K562 (cell line): ENCODE measurements around the gene HMGA1. TPM values are rescaled to one million over a fixed set of nuclear protein-coding genes. Genes with fewer than 3 reads are reported as not detected.
"Not testable (repeated sequence)": the region's sequence is repeated elsewhere in the genome, so short reads cannot be mapped to it uniquely, and the experiment has no call there.

Source experiments
- ATAC-seq: fragments of 200-7000 bp; cut with Tn5 transposase; 3 replicates; pipeline ENCODE4 v1.9.1; 2020; ENCODE audit warnings: moderate library complexity
- BruUV-seq: library from RNA; stranded (reverse); fragments of 400-500 nt; replicated peaks from 2 replicates; lab custom pipeline; 2021; lab: Mats Ljungman, UMichigan
- CTCF ChIA-PET: fragments of 300-600 bp; formaldehyde crosslinking; extraction: SDS; loops from one replicate; lab custom pipeline; 2021; ENCODE audit warnings: low intra/inter-chr PET ratio; lab: Yijun Ruan, JAX
- POLR2A ChIA-PET: fragments of 300-600, 350-650 bp; sonication (Branson Sonifier 250); formaldehyde crosslinking; extraction: SDS; loops from one replicate; lab custom pipeline; 2021; ENCODE audit warnings: antibody characterized with exemption, inconsistent platforms; lab: Yijun Ruan, JAX
- DNase-seq, 4 experiments: peaks; one replicate each; pipeline versions ENCODE4 v3.0.0 to v3.0.0-alpha.2; 2011 to 2018; ENCODE audit warnings: low spot score in 3 of 4, mixed read lengths in 3 of 4; ENCODE audit errors: extremely low read depth in 1 of 4
- FAIRE-seq: peaks from 2 replicates; lab custom pipeline; 2011; peaks lifted over from hg19 to GRCh38; lab: Jason Lieb, UNC
- H2AFZ ChIP-seq: 2 replicates; pipeline ENCODE4 v1.6.0; 2011; ENCODE audit warnings: low read depth, low read length, control low read depth, inconsistent platforms
- H3K27ac ChIP-seq: fragments of 200-600 bp; 3 replicates; pipeline ENCODE4 v1.8.0; 2011; ENCODE audit warnings: low read depth, mild to moderate bottlenecking, control low read depth, inconsistent platforms, low read length, moderate library complexity, mixed read lengths; ENCODE audit errors: extremely low read depth
- H3K27me3 ChIP-seq, 2 experiments: fragments of 300-600 bp in 1 of 2; 2 replicates in 1 of 2; 3 replicates in 1 of 2; pipeline versions ENCODE4 v1.6.0 to v1.8.0; 2011; ENCODE audit warnings: inconsistent platforms in 2 of 2, low read length in 2 of 2, mild to moderate bottlenecking in 1 of 2, mixed read lengths in 1 of 2, moderate library complexity in 1 of 2; ENCODE audit not compliant: control insufficient read depth in 2 of 2, insufficient read depth in 2 of 2
- H3K36me3 ChIP-seq: fragments of 300-600 bp; 3 replicates; pipeline ENCODE4 v1.8.0; 2011; ENCODE audit warnings: mild to moderate bottlenecking, low read length, inconsistent platforms; ENCODE audit not compliant: control insufficient read depth, insufficient read depth
- H3K4me1 ChIP-seq, 2 experiments: fragments of 200-600 bp in 1 of 2; replicated peaks in 1 of 2; 2 replicates in 1 of 2; 3 replicates in 1 of 2; pipeline versions ENCODE4 v1.5.1 to v1.8.0; 2011; ENCODE audit warnings: inconsistent platforms in 2 of 2, low read length in 2 of 2, mild to moderate bottlenecking in 1 of 2, mixed read lengths in 1 of 2, moderate library complexity in 1 of 2; ENCODE audit not compliant: control insufficient read depth in 2 of 2, insufficient read depth in 2 of 2
- H3K4me2 ChIP-seq: 2 replicates; pipeline ENCODE4 v1.6.1; 2011; ENCODE audit warnings: low read length, control low read depth, inconsistent platforms, mixed read lengths; ENCODE audit not compliant: insufficient read depth
- H3K4me3 ChIP-seq: fragments of 200-600 bp; sonication (generic), shearing (Covaris generic); 2 replicates; pipeline ENCODE4 v1.5.1; 2016; ENCODE audit warnings: control low read depth, inconsistent platforms
- H3K79me2 ChIP-seq: fragments of 200-600 bp; 3 replicates; pipeline ENCODE4 v1.8.0; 2011; ENCODE audit warnings: low read length, inconsistent platforms; ENCODE audit not compliant: control insufficient read depth, insufficient read depth
- H3K9ac ChIP-seq, 2 experiments: 2 replicates each; pipeline versions ENCODE4 v1.6.0 to v1.6.1; 2011; ENCODE audit warnings: low read depth in 2 of 2, low read length in 2 of 2, control low read depth in 1 of 2, inconsistent platforms in 1 of 2, mild to moderate bottlenecking in 1 of 2, mixed read lengths in 1 of 2; ENCODE audit not compliant: insufficient read depth in 1 of 2
- H3K9me1 ChIP-seq: one replicate; pipeline ENCODE4 v1.6.0; 2011; ENCODE audit warnings: inconsistent platforms, mild to moderate bottlenecking, low read length, moderate library complexity; ENCODE audit not compliant: control insufficient read depth, insufficient read depth
- H3K9me3 ChIP-seq: replicated peaks from 2 replicates; pipeline ENCODE4 v1.5.1; 2011; ENCODE audit warnings: low read depth, low read length, inconsistent platforms; ENCODE audit not compliant: control insufficient read depth, insufficient read depth
- H4K20me1 ChIP-seq: replicated peaks from 2 replicates; pipeline ENCODE4 v1.6.1; 2011; ENCODE audit warnings: low read length, inconsistent platforms, mixed read lengths; ENCODE audit not compliant: control insufficient read depth, insufficient read depth
- NFYB ChIP-seq: IDR thresholded peaks from 2 replicates; pipeline ENCODE4 v1.6.1; 2011; ENCODE audit warnings: mild to moderate bottlenecking, moderate library complexity; ENCODE audit not compliant: insufficient read length; ENCODE audit errors: extremely low read depth
- POLR2A ChIP-seq: fragments of 450-650 bp; conservative IDR thresholded peaks from 2 replicates; pipeline ENCODE4 v1.6.1; 2016
- SUPT5H ChIP-seq: fragments of 450-650 bp; IDR thresholded peaks from 2 replicates; pipeline ENCODE4 v1.6.1; 2016
- USF1 ChIP-seq: sonication (generic); formaldehyde crosslinking; IDR thresholded peaks from 2 replicates; pipeline ENCODE4 v1.9.0; 2022; ENCODE audit warnings: mild to moderate bottlenecking, missing genetic modification reagents
- WGBS: fragments of 100-300 bp; shearing (Covaris generic); methylation state at CpG from one replicate; pipeline ENCODE4 v1.1.6; 2016; ENCODE audit warnings: low coverage, mixed read lengths; ENCODE audit not compliant: insufficient coverage; ENCODE audit errors: missing lambda C conversion rate; 5-methylcytosine and 5-hydroxymethylcytosine counted together
- in situ Hi-C: fragments of 300-500 bp; cut with MboI; formaldehyde crosslinking; loops from 4 replicates; pipeline ENCODE4 v1.15.0; 2018; ENCODE audit warnings: inconsistent platforms, mixed read lengths
- intact Hi-C: fragments of 100-400 bp; cut with micrococcal nuclease; formaldehyde crosslinking; loops from 2 replicates; pipeline ENCODE4 v1.14.2; 2022
- polyA plus RNA-seq, 8 experiments: library from polyadenylated mRNA; depleted of rRNA in 4 of 8; stranded (reverse) in 5 of 8; unstranded in 3 of 8; fragments of >200 nt; fragmentation: Nextera tagmentation in 2 of 8; fragmentation: Illumina TruSeq in 1 of 8; extraction: Ambion mirVana in 2 of 8; extraction: Trizol in 1 of 8; gene quantifications; 2 replicates each; pipeline versions ENCODE4 v1.2.1 to v1.2.3, GENCODE V29; 2011 to 2014; ENCODE audit warnings: inconsistent platforms in 1 of 8, missing spikeins in 1 of 8
- total RNA-seq, 7 experiments: library from RNA; depleted of rRNA in 6 of 7; stranded (reverse); fragments of >200 nt in 6 of 7; fragmentation: Illumina TruSeq in 2 of 7; extraction: Trizol in 2 of 7; gene quantifications; 2 replicates each; pipeline versions ENCODE4 v1.2.1 to v1.2.3, GENCODE V29; 2011 to 2021; ENCODE audit warnings: low replicate concordance in 1 of 7

HMGA1 gene
- total and polyA plus RNA-seq, 9 of the 15 experiments (the other 6 are each of a cell fraction or from before 2014, with no cell fraction given), result 27.8 to 1,947 (median 594) TPM

- H3K9ac ChIP-seq, DNase-seq, FAIRE-seq, in situ Hi-C loops, ATAC-seq, H3K27me3 ChIP-seq, CTCF ChIA-PET, H3K79me2 ChIP-seq, H3K9me3 ChIP-seq, H3K9me1 ChIP-seq, H3K4me2 ChIP-seq, H3K4me3 ChIP-seq, H4K20me1 ChIP-seq, H3K36me3 ChIP-seq: not testable (repeated sequence)
- TSS peak; percentile 98 for BruUV-seq
- intact Hi-C loops, result loop anchor here (10.0 kb wide), 1 partner anchor 125 kb away; the partner anchor contains the start of gene NUDT3
- peak overlapping the region; percentile 48; the same call in 1 of the 3 replicates for H3K27ac ChIP-seq
- WGBS, result 81% methylated on average over 17 of the region's 17 CpGs
- 0 out of 2 replicates have a peak overlapping the region, but pooled peaks have one; percentile 25 for H2AFZ ChIP-seq
- POLR2A ChIA-PET, result interaction anchor here (1.0 kb wide), 1 partner anchor 37 kb away, joined by 3 read pairs; no protein-coding TSS in a partner anchor
- H3K4me1 ChIP-seq, result peaks cover 21 to 22% of the 10 kb centered on the region in 2 experiments
- TF ChIP-seq USF1 (CRISPR knock-in tag) (peak; percentile 17; the same call in 1 of the 2 replicates), SUPT5H (peak; percentile 44), POLR2A (peak; percentile 68), NFYB (peak; percentile 58)
- TF ChIP-seq, all 486 proteins: peak for 4; not testable (repeated sequence) for 482
Measured at GRCh38 chr6:34269658-34270341, 33.1 kb downstream of the HMGA1 start.
